Activated CD8-positive, alpha-beta memory T cell treated with anti-CD3 and anti-CD28 coated beads for 48 hours (primary cell): ENCODE results near the gene ECHDC3.
"Not testable (repeated sequence)": the region's sequence is repeated elsewhere in the genome, so short reads cannot be mapped to it uniquely, and the experiment has no call there.

Experiments used
- DNase-seq, 3 experiments: peaks; one replicate each; pipeline ENCODE4 v3.0.0-alpha.2; 2020; ENCODE audit warnings: low read depth in 2 of 3, low spot score in 2 of 3

The ECHDC3 gene

GRCh38 chr10:11715815-11716494, 26.2 kb upstream of the ECHDC3 start:
- DNase-seq: no peak

DNA sequence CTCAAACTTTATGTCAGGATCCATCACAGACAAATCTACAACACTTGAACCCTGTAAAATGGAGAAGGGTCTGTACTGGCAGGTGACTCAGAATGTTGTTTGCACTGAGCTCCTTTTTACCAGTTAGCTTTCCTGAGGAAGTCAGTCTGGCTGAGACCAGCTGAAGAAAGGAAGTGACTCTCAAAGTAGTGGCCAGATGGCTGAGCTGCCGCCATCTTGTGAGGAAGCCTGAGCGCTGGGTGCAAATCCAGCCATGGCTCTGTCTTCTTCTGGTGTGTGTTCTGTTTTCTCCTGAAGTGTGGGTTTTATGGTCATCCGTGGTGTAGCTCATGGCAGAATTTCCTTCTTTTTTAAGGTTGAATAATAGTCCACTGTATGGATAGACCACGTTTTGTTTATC, 25.5 kb upstream of the ECHDC3 start:
- DNase-seq: no peak

DNA sequence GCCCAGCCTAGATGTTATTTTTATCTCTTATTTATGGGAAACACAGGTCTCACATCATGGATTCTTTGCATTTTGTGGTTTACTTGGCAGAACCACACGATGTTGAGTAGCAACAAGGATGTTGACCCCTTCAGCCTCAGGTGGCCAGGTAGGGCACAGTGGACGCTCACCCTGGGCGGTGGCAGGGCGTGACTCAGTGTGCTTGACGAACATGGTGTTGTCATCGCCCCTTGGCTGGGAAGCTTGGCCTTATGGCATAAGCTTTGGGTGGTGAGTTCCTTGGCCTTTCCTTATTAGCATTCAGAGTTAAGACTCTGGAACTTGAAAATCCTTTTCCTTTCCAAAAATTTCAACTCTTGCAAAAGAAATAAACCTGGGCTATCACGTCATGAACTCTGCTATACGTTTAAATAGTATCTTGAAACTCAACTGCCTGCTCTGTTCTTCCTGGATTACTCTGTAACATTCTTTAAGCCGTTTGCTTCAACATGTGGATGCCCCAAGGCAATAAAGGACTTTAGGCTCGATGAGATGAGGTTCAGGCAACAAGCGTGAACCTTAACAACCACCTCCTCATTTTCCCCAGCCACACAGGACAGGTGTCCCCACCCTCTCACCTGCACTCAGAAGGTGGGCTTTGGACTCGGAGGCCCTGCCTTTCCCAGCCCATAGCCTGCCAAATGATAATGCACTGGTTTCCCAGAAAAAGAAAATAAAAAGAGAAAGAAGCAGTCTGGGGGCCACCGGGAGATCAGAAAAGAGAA, 22.5 kb upstream of the ECHDC3 start:
- DNase-seq: no peak

- DNase-seq: no peak
Observed at GRCh38 chr10:11720260-11720741, 21.9 kb upstream of the ECHDC3 start.

DNA sequence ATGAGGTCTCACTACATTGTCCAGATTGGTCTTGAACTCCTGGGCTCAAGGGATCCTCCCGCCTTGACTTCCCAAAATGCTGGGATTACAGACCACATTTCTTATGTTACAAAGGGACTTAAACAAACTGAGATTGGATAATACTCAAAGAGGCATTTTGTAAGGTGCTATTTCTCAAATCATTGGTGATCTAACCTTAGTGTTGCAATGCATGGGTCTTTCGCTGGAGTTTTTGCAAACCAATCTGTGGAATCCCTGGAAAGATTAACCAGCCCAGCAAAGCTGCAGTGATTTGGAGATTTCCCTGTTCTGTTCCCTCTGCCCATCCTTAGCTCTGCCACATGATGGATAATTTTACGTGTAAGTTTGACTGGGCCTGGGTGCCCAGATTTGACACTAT, 20.4 kb upstream of the ECHDC3 start:
- no peak for DNase-seq

DNA sequence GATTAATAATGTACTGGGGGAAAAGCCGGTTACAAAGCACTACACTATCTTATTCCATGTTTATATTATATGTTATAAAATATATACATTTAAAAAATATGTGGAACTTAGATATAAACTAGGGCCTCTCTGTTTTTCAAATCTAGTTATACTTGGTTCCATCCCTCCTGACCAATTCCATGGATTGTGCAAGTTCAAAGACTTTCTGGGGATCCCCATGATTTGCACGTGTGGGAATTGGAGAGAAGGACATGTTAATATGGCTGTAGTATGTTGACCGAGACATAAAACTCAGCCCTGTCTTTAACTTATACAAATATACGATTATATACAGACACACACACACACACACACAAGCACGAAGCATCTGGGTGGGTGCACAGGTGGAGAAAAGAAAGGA, 18.8 kb upstream of the ECHDC3 start:
- DNase-seq: no peak

DNA sequence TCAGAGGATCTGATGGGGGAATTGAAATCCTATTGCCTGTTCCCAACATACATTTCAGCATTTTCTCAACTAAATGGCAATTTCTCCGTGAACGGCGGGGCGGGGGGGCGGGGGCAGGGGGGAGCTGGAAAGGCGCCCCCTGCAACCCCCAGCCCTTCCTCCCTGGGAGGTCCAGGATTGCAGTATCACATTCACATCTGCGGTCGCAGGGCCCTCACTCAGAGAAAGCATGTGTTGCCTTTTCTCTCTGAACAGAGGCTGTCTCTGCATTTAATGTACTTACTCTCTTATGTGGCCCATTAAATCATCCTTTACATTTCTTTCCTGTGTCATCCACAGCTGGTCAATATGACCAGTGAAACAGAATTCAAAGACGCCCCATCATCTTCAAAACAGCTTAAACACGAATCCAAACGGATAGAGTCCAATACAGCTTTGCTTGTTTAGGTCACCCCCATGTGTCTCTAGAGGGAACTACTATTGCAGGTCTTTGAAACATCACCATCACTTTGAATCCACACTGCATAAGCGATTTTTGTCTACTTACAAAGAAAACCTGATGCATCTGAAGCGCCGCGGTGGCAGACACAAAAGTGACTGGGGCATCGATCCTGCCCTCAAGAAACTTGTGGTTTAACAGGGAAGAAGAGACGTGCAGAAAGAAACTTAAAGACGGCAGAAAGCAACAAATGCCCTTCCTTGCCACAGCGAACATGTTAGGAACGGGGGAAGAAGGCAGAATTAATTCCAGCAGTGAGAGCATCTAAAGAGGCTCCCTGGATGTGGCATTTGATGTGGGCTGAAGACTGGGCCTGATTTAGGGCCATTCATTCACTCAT, 17.0 kb upstream of the ECHDC3 start:
- no peak for DNase-seq

- no peak for DNase-seq
Observed at GRCh38 chr10:11725912-11726311, 16.3 kb upstream of the ECHDC3 start.

DNA sequence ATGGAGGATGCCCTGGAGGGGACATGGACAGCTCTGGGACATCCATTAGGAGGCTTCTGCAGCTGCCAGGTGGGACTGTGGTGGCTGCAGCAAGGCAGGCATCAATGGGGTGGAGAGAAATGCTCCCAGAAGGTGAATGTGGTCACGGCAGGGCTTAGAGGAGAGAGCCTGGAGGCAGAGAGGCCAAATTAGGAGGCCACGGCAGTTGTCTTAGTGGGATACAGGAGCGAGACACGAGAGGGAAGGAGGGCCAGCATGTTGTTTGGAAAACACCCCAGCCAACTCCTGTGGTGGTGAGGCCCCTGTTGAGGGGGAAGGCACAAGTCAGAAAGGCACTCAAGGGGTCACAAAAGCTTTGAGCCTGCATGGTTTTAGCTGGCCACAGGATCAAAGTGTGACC, 14.6 kb upstream of the ECHDC3 start:
- no peak for DNase-seq

- DNase-seq: no peak
Observed at GRCh38 chr10:11728353-11728752, 13.8 kb upstream of the ECHDC3 start.

DNA sequence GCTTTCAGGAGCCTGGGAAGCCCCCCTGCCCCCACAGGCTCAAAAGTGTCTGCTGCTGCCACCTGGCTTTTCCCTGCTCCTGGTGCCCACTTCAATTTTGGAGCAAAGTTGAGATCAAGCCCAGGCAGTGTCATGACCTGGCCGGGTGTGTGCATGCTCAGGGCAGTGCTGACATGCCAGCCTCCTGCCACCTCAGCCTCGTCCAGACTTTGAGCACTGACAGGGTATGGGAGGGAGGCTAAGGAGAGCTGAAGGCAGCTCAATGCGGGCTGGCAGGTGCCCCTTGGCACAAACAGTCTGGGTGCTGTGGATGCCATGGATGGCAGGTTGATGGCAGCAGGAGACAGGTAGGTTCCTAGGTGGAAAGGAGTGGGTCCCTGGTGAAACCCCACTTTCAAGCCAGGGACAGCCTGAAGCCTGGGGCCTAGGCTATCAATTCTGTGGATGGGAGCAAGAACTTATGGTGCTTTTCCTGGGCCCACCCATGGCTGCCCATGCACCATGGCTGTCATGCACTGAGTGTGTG, 12.3 kb upstream of the ECHDC3 start:
- DNase-seq: no peak

GRCh38 chr10:11730779-11731178, 11.4 kb upstream of the ECHDC3 start:
- DNase-seq: no peak

DNA sequence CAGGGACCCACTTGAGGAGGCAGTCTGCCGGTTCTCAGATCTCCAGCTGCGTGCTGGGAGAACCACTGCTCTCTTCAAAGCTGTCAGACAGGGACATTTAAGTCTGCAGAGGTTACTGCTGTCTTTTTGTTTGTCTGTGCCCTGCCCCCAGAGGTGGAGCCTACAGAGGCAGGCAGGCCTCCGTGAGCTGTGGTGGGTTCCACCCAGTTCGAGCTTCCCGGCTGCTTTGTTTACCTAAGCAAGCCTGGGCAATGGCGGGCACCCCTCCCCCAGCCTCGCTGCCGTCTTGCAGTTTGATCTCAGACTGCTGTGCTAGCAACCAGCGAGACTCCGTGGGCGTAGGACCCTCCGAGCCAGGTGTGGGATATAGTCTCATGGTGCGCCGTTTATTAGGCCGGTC, 5.4 kb upstream of the ECHDC3 start:
- not testable (repeated sequence) for DNase-seq

GRCh38 chr10:11737258-11738032, 4.7 kb upstream of the ECHDC3 start:
- DNase-seq: not testable (repeated sequence)

DNA sequence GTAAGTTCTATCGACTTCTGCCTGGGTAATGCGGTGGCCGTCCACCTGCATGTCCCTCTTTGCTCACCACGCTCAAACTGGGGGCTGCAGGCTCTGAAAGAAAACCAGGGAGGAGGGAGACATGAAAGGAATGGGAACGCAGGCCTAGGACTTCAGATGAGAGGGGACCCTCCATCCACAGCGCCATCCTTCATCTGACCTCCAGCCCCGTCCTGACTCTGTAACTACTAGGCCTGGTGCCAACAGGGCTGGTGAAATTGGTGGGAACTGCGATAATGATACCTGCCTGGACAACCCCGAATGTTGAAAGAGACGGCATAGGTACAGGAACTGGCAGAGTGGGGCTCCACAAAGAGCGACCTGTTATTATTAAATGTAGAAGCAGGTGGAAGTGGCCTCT, 1.3 kb upstream of the ECHDC3 start:
- DNase-seq: no peak

DNA sequence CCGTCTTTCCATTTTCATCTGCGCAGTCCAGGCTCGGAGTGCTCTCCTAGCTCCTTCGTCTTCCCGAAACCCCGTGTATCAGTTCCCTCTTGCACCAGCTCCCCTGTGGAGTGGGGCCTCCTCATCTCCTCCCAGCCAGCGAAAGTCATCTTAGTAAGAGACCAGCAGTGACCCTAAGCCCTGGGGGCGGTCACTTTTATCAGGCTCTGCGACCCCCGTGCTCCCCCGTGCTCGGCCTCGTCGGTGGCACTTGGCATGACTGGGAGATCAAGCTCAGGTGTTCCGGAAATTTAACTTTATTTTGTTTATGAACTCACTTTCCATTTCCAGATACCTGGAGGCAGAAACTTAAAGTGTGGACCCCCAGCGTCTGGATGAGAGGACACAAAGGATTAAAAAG, 574 bp upstream of the ECHDC3 start:
- no peak for DNase-seq

GRCh38 chr10:11742779-11743298, 657 bp downstream of the ECHDC3 start:
- no peak for DNase-seq

GRCh38 chr10:11743461-11744338, 1.5 kb downstream of the ECHDC3 start:
- no peak for DNase-seq

GRCh38 chr10:11745045-11745444, 2.9 kb downstream of the ECHDC3 start:
- no peak for DNase-seq
